ENCODE measurements around the gene ACADS.

The ACADS gene, protein sequence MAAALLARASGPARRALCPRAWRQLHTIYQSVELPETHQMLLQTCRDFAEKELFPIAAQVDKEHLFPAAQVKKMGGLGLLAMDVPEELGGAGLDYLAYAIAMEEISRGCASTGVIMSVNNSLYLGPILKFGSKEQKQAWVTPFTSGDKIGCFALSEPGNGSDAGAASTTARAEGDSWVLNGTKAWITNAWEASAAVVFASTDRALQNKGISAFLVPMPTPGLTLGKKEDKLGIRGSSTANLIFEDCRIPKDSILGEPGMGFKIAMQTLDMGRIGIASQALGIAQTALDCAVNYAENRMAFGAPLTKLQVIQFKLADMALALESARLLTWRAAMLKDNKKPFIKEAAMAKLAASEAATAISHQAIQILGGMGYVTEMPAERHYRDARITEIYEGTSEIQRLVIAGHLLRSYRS

GRCh38 chr12:120725659-120726509, at the start of gene ACADS:
TSS of gene ACADS (plus strand) at chr12:120725826. CDS start at chr12:120725886, 60 bp downstream.
- peak; percentile 65 to 86 for DNase-seq (ENCODE audit: low read depth in 2 of 2)

- no peak for DNase-seq (ENCODE audit: low read depth in 2 of 2)
Observed at GRCh38 chr12:120677765-120678473, 47.7 kb upstream of the ACADS start.

- DNase-seq (ENCODE audit: low read depth in 2 of 2) = no peak
Observed at GRCh38 chr12:120678572-120678971, 47.1 kb upstream of the ACADS start.

DNA sequence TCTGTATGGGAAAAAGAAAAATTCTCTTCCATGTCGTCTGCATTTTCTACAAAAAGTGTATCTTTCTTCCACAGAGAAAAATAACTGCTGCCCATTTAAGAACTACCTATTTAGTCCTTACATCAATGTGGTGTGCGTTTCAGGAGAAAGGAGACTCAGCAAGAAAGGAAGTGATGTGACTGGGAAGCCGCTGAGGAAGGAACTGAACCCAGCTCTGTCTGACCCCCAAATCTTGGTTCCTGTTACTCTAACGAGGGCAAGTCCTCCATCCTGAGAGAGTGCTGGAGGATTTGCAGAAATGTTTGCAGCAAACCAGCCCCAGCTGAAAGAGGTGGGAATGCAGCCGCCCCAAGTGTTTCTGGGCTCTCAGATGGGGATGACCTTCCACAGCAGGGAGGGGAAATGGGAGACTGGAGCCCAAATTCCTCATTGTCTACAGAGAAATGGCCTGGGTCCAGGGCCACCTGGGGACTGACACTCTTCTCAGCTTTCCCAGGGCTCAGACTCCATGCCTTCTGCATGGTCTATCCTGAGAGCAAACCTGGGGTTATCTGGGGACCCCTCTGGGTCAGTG, 45.4 kb upstream of the ACADS start:
- DNase-seq (ENCODE audit: low read depth in 2 of 2) = no peak

DNA sequence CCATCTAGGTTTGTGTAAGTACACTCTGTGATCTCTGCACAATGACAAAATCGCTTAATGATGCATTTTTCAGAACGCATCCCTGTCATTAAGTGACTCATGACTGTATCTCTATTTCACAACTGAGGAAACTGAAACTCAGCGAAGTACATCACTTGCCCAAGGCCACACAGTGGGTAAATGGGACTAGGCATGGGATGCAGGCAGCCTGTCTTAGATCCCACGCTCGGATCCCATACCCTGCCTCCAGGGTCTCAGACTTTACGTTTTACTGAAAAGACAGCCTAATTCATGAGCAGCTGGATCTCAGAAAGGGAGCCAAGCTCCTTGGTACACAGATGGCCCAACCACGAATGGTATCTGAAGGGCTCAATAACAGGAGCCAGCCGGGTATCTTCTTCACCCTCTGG, 41.1 kb upstream of the ACADS start:
- no peak for DNase-seq (ENCODE audit: low read depth in 2 of 2)

- no peak for DNase-seq (ENCODE audit: low read depth in 2 of 2)
Observed at GRCh38 chr12:120685522-120685921, 40.1 kb upstream of the ACADS start.

DNA sequence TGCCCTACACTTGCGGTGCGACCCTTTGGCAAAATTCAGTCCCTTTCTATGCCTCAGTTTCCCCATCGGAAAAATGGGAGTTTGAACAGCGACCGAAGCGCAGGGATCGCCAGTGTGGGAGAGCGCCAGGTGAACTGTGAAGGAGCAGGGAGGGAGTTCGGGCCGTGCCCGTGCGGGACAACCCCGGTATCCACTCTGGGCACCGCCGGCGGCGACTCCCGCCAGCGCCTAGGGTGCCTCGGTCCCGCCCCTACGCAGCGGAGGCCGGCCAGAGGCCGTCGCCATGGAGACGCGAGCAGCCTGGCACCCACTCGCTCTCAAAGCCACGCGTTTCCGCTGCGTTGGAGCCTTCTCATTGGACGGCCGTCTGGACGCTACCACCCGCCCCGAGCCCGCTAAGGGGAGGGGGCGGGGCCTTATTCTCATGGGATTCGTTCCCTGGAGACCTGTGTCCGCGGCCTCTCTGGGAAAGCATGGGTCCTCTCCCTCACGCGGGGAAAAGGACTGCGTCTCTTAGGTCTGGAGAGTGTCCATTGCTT, 39.4 kb upstream of the ACADS start:
- peak; percentile 95 to 98 for DNase-seq (ENCODE audit: low read depth in 2 of 2)

DNA sequence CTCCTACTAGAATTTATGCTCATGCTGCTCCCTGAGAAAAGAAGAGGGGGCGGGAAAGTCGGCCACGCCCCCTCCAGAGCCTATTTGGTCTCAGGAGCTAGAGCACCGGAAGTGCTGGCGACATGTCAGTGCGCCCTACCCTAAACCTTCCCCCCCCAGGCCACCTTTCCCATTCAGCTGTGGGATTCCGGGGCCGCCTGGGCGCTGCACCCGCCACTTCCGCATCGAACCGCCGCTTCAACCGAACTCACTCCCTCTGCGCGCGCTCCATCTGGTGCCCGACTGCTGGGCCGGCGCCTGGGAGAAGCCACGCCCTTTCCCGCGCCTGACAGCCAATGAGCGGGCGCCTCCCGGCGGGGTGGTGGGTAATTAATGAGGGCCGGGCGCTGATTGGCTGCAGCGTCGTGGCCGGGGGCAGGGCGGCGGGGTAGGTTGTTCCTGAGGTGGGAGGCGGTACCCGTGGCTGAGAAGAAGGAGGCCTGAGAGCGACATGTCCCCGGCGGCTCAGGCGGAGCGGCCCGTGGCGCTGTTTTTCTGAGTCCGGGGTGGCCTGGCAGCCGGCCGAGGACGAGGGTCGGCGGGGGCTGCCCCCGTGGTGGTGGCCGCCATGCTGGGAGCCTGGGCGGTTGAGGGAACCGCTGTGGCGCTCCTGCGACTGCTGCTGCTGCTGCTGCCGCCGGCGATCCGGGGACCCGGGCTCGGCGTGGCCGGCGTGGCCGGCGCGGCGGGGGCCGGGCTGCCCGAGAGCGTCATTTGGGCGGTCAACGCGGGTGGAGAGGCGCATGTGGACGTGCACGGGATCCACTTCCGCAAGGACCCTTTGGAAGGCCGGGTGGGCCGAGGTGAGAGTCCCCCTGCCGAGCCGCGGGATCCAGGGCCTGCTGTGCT, 38.7 kb upstream of the ACADS start, which contains the start of gene MLEC:
TSS of gene MLEC (plus strand) at position 460 of the 888 bp plus-strand sequence. CDS start at position 608, 148 bp downstream.
- DNase-seq (ENCODE audit: low read depth in 2 of 2) = peak; percentile 97 to 99

DNA sequence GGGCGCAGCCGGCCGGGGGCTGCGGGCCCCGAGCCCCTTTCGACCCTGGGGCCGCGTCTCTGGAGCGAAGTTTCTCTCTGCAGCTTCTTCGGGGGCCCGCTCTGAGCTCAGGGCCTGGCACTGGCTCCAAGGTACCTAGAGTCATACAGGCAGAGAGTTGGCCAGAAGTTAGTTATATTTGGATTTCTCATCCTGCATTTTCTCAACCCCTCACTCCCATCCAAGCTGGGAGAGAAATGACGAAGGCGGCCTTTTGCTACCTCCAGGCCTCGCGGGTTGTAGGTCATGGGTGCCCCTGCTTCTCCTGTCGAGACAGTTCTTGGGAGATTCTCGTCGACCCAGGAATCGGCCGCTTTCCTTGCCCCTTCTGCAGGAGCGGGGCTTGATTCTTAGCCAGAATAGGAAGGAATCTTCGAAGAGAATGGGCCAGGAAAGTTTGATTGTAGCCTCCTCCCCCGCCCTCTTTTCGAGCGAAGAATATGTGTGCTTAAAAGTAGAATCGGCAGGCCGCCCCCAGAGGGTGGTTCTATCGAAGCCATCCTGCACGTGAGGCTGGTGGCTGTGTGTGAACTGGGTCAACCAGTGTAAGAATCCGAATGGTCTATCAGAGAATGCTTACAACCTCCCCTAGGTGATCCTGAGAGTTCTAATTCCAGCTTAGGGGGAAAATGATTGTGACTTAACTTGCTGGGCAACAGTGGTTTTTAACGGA, 37.9 kb upstream of the ACADS start:
- peak; percentile 16 to 19 for DNase-seq (ENCODE audit: low read depth in 2 of 2)

DNA sequence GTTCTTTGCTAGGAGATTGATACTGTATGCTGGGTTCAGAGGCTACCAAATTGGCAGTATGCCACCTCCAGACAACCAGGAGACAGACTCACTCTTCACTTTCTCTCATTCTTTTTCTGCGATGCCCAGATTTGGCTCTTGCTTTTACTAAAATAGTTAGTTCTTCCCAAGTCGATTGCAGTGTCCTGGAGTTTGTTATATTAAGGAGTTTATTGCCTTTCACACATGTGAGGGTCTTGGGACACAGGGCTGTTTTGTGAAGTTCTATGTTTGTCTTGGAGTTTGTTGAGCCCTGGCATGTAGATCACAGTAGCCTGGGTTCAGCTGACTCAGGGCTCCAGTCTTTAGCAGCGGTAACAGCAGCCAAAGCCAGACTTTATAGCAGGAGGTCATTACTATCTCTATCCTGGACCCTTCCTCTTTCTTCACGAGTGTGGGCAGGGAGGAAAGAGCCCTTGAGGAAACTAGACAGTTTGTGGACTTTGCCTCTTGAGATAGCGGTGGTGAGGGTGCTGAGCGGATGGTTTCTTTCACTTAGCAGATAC, 37.0 kb upstream of the ACADS start:
- no peak for DNase-seq (ENCODE audit: low read depth in 2 of 2)

GRCh38 chr12:120689397-120690082, 36.1 kb upstream of the ACADS start:
- no peak for DNase-seq (ENCODE audit: low read depth in 2 of 2)

- no peak for DNase-seq (ENCODE audit: low read depth in 2 of 2)
Observed at GRCh38 chr12:120690083-120690450, 35.6 kb upstream of the ACADS start.

- no peak for DNase-seq (ENCODE audit: low read depth in 2 of 2)
Observed at GRCh38 chr12:120690978-120691377, 34.6 kb upstream of the ACADS start.

- no peak for DNase-seq (ENCODE audit: low read depth in 2 of 2)
Observed at GRCh38 chr12:120692524-120693033, 33.0 kb upstream of the ACADS start.

DNA sequence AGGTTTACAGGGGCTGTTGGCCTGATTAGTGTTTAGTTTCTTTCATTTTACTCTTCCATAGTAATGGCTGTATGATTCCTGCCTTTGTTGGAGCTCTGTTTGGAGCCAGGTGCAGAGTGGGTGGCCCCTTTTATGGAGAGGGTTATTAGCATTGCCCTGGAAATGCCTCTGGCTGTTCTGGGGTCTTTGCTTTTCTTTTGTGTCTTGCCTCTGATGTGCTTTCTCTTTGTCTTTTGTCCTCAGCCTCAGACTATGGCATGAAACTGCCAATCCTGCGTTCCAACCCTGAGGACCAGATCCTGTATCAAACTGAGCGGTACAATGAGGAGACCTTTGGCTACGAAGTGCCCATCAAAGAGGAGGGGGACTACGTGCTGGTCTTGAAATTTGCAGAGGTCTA, 31.8 kb upstream of the ACADS start:
- DNase-seq (ENCODE audit: low read depth in 2 of 2) = no peak

GRCh38 chr12:120696626-120697025, 29.0 kb upstream of the ACADS start:
- DNase-seq (ENCODE audit: low read depth in 2 of 2) = no peak

DNA sequence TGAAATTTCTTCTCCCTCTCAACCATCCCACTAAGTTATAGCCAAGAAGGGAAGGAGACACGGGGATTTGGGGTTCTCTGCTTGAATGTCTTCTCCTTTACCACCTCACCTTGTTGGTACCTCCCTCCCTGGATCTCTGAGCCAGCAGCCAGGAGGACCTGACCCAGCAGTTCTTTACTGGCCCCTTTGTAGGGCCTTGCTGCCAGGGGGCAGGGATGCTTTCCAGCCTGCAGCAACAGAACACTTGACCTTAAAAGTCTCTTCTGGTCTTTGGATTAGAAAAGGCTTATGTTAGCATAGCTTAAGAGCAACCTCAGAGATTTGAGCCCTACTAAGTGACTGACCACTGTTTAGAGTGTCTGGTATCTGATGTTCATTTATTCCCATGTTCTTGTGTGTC, 28.3 kb upstream of the ACADS start:
- no peak for DNase-seq (ENCODE audit: low read depth in 2 of 2)

GRCh38 chr12:120698665-120699064, 27.0 kb upstream of the ACADS start:
- no peak for DNase-seq (ENCODE audit: low read depth in 2 of 2)

DNA sequence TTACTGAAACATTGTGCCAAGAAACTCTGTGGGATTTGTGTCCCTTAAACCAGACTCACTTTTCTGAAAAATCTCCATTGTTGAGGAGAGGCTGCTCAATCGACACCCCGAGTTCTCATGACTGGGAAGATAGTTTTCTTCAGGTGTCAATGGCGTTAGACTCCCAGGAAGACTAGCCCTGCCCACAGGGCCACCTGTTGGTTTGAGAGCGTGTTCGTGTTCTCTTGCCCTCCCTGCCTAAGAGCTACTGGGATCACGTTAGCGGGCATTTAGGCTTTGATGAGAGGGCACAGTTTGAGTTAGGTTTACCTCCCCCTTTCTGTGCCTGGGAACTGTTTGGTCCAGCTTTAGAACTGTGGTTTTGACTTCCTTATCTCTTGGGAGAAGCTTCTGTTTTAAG, 26.1 kb upstream of the ACADS start:
- no peak for DNase-seq (ENCODE audit: low read depth in 2 of 2)

Measured in stimulated activated CD8-positive, alpha-beta memory T cell treated with anti-CD3 and anti-CD28 coated beads, Interleukin-7, amount 100 ng/mL, for 4 hours (primary cell).